Ishikawa (cell line): ENCODE measurements around the gene OR51E1.

ENCODE experiments used
- CEBPB ChIP-seq: IDR thresholded peaks from 2 replicates; pipeline ENCODE4 v1.6.1; 2012
- CREB1 ChIP-seq: IDR thresholded peaks from 2 replicates; pipeline ENCODE4 v1.6.1; 2012; ENCODE audit warnings: low read depth
- EGR1 ChIP-seq: IDR thresholded peaks from 2 replicates; pipeline ENCODE4 v1.6.1; 2012
- EP300 ChIP-seq: IDR thresholded peaks from 2 replicates; pipeline ENCODE4 v1.6.1; 2012; ENCODE audit warnings: borderline replicate concordance
- FOXM1 ChIP-seq: IDR thresholded peaks from 2 replicates; pipeline ENCODE4 v1.6.1; 2012; ENCODE audit warnings: low read depth, borderline replicate concordance
- MAX ChIP-seq: IDR thresholded peaks from 2 replicates; pipeline ENCODE4 v1.6.1; 2012
- NFIC ChIP-seq: IDR thresholded peaks from 2 replicates; pipeline ENCODE4 v1.6.1; 2012
- RAD21 ChIP-seq: IDR thresholded peaks from 2 replicates; pipeline ENCODE4 v1.6.1; 2012; ENCODE audit warnings: low read depth
- TAF1 ChIP-seq: IDR thresholded peaks from 2 replicates; pipeline ENCODE4 v1.6.1; 2012; ENCODE audit warnings: low read depth, mild to moderate bottlenecking
- TCF12 ChIP-seq: IDR thresholded peaks from 2 replicates; pipeline ENCODE4 v1.6.1; 2012; ENCODE audit warnings: low read depth
- TEAD4 ChIP-seq: IDR thresholded peaks from 2 replicates; pipeline ENCODE4 v1.6.1; 2012
- YY1 ChIP-seq: IDR thresholded peaks from 2 replicates; pipeline ENCODE4 v1.6.1; 2012; ENCODE audit warnings: low read depth
- ZBTB7A ChIP-seq: IDR thresholded peaks from 2 replicates; pipeline ENCODE4 v1.6.1; 2012; ENCODE audit warnings: low read depth
- TF ChIP-seq, protein P1 (sequence below): IDR thresholded peaks from 2 replicates; pipeline ENCODE4 v1.6.1; 2012; ENCODE audit warnings: low read depth, mild to moderate bottlenecking
- TF ChIP-seq, protein P2 (sequence below): IDR thresholded peaks from 2 replicates; pipeline ENCODE4 v1.6.1; 2012

Gene OR51E1

GRCh38 chr11:4610258-4610935 is 33.4 kb upstream of the OR51E1 start:
- no peak for TF ChIP-seq CREB1
- TF ChIP-seq NFIC, result no peak
- TF ChIP-seq EGR1, result no peak
- TF ChIP-seq FOXM1, result no peak
- TF ChIP-seq TEAD4, result no peak
- no peak for TF ChIP-seq RAD21
- no peak for TF ChIP-seq ZBTB7A
- no peak for TF ChIP-seq YY1
- no peak for TF ChIP-seq TAF1
- no peak for TF ChIP-seq TCF12
- TF ChIP-seq MAX, result no peak
- TF ChIP-seq, protein P1, sequence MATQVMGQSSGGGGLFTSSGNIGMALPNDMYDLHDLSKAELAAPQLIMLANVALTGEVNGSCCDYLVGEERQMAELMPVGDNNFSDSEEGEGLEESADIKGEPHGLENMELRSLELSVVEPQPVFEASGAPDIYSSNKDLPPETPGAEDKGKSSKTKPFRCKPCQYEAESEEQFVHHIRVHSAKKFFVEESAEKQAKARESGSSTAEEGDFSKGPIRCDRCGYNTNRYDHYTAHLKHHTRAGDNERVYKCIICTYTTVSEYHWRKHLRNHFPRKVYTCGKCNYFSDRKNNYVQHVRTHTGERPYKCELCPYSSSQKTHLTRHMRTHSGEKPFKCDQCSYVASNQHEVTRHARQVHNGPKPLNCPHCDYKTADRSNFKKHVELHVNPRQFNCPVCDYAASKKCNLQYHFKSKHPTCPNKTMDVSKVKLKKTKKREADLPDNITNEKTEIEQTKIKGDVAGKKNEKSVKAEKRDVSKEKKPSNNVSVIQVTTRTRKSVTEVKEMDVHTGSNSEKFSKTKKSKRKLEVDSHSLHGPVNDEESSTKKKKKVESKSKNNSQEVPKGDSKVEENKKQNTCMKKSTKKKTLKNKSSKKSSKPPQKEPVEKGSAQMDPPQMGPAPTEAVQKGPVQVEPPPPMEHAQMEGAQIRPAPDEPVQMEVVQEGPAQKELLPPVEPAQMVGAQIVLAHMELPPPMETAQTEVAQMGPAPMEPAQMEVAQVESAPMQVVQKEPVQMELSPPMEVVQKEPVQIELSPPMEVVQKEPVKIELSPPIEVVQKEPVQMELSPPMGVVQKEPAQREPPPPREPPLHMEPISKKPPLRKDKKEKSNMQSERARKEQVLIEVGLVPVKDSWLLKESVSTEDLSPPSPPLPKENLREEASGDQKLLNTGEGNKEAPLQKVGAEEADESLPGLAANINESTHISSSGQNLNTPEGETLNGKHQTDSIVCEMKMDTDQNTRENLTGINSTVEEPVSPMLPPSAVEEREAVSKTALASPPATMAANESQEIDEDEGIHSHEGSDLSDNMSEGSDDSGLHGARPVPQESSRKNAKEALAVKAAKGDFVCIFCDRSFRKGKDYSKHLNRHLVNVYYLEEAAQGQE, result no peak

- TF ChIP-seq TAF1 (no peak), FOXM1 (no peak), EP300 (no peak), MAX (no peak), CEBPB (no peak), NFIC (no peak), CREB1 (no peak), EGR1 (no peak), TEAD4 (no peak), RAD21 (no peak)
- TF ChIP-seq, protein P1, result no peak
- TF ChIP-seq, protein P2, sequence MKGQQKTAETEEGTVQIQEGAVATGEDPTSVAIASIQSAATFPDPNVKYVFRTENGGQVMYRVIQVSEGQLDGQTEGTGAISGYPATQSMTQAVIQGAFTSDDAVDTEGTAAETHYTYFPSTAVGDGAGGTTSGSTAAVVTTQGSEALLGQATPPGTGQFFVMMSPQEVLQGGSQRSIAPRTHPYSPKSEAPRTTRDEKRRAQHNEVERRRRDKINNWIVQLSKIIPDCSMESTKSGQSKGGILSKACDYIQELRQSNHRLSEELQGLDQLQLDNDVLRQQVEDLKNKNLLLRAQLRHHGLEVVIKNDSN, result no peak
Observed at GRCh38 chr11:4611986-4612385, 31.8 kb upstream of the OR51E1 start.

DNA sequence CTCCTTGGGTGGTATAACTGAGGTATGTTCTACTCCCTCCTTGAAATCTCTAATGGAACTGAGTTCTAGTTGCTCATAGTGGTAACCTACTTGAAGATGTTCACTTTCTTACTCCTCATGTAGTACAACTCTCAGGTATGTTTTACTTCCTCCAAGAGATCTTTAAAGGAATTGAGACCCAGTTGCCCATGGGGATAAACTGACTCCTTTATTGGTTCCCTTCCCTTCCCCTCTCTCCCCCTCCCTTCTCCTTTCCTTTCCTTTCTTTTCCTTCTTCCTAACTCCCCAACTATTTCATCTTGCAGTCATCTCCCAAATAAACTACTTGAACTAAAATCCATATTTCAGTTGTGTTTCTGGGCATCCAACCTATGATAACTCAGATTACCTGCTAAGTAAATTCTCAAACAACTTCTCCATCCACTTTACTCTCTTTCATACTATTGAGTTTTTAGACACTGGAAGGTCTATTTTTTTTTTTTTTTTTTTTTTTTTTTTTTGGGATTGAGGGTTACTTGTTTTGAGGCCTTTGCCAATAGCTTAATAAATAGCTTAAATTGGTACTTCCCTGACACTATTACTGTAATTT is 27.8 kb upstream of the OR51E1 start:
- no peak for TF ChIP-seq MAX
- TF ChIP-seq, protein P2, result no peak
- TF ChIP-seq TEAD4, result no peak
- TF ChIP-seq ZBTB7A, result no peak
- no peak for TF ChIP-seq EGR1
- no peak for TF ChIP-seq RAD21
- TF ChIP-seq EP300, result no peak
- TF ChIP-seq YY1, result no peak
- TF ChIP-seq CEBPB, result no peak
- no peak for TF ChIP-seq TCF12
- TF ChIP-seq NFIC, result no peak
- TF ChIP-seq TAF1, result no peak
- TF ChIP-seq, protein P1, result no peak
- no peak for TF ChIP-seq FOXM1
- TF ChIP-seq CREB1, result no peak

DNA sequence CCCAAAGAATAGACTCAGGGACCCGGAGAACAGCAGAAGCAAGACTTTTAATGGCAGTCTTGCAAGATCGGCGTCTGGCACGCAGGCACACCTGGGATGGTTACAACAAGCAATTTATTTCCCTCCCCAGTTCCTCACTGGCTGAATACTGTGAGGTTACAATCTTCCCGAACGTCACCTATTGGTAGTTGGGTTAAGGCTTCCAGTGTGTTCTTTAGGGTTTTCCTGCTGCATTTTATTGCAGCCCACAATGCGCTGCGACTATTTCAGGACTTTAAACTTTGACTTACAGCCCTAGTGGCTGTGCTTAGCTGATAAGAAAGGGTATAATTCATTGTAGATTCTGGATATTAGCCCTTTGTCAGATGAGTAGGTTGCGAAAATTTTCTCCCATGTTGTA is 24.3 kb upstream of the OR51E1 start:
- TF ChIP-seq RAD21, result no peak
- no peak for TF ChIP-seq MAX
- TF ChIP-seq EGR1, result no peak
- no peak for TF ChIP-seq CEBPB
- TF ChIP-seq TEAD4, result no peak
- TF ChIP-seq, protein P1, result no peak
